H1 (cell line): ENCODE results near the gene TBRG4. TPM values are rescaled to one million over a fixed set of nuclear protein-coding genes. Genes with fewer than 3 reads are reported as not detected.

Experiments used
- CTCF ChIA-PET: fragments of 300-600 bp; sonication (Branson Sonifier 250); formaldehyde crosslinking; loops from one replicate; lab custom pipeline; 2021; ENCODE audit not compliant: partially characterized antibody; lab: Charles Lee
- POLR2A ChIA-PET: fragments of 300-600 bp; sonication (Branson Sonifier 250); formaldehyde crosslinking; loops from one replicate; lab custom pipeline; 2021; ENCODE audit warnings: inconsistent platforms; ENCODE audit not compliant: partially characterized antibody; lab: Charles Lee
- DNase-seq, 2 experiments: peaks; one replicate each; pipeline versions ENCODE4 v3.0.0 to v3.0.0-alpha.2; 2010 to 2022; ENCODE audit warnings: low spot score in 2 of 2, low read depth in 1 of 2, mixed read lengths in 1 of 2
- FAIRE-seq: peaks from 2 replicates; lab custom pipeline; 2011; peaks lifted over from hg19 to GRCh38; lab: Jason Lieb, UNC
- H2AFZ ChIP-seq: 2 replicates; pipeline ENCODE4 v1.8.1; 2012; ENCODE audit warnings: low read length, inconsistent platforms
- H2AK5ac ChIP-seq: 2 replicates; pipeline ENCODE4 v1.6.1; 2013; ENCODE audit warnings: low read depth, low read length
- H2BK120ac ChIP-seq: replicated peaks from 2 replicates; pipeline ENCODE3; 2013; ENCODE audit warnings: low read depth, low read length, inconsistent platforms
- H2BK12ac ChIP-seq: 2 replicates; pipeline ENCODE4 v1.6.1; 2013; ENCODE audit warnings: low read depth, low read length
- H2BK15ac ChIP-seq: 2 replicates; pipeline ENCODE4 v1.6.1; 2013; ENCODE audit warnings: low read length
- H2BK20ac ChIP-seq: 2 replicates; pipeline ENCODE4 v1.6.1; 2013; ENCODE audit warnings: low read length
- H2BK5ac ChIP-seq: 2 replicates; pipeline ENCODE4 v1.6.1; 2013; ENCODE audit warnings: low read depth, low read length
- H3K14ac ChIP-seq: 2 replicates; pipeline ENCODE4 v1.6.1; 2013; ENCODE audit warnings: inconsistent platforms; ENCODE audit not compliant: insufficient read length
- H3K18ac ChIP-seq: 2 replicates; pipeline ENCODE4 v1.6.1; 2013; ENCODE audit warnings: low read length; ENCODE audit errors: extremely low read depth
- H3K23ac ChIP-seq: 2 replicates; pipeline ENCODE4 v1.6.1; 2013; ENCODE audit warnings: inconsistent platforms; ENCODE audit not compliant: insufficient read length
- H3K23me2 ChIP-seq: 2 replicates; pipeline ENCODE4 v1.6.1; 2013; ENCODE audit warnings: low read depth, low read length
- H3K27ac ChIP-seq: 2 replicates; pipeline ENCODE4 v1.6.1; 2011; ENCODE audit warnings: low read depth, low read length, inconsistent platforms
- H3K27me3 ChIP-seq, 4 experiments: replicated peaks in 1 of 4; 1 replicate in 1 of 4; 2 replicates in 3 of 4; pipeline versions ENCODE4 v1.6.1 to v1.8.1; 2011 to 2013; ENCODE audit warnings: low read length in 3 of 4, mild to moderate bottlenecking in 3 of 4, inconsistent platforms in 2 of 4, mixed read lengths in 2 of 4, moderate library complexity in 1 of 4; ENCODE audit not compliant: control insufficient read depth in 3 of 4, insufficient read depth in 3 of 4; ENCODE audit errors: extremely low read depth in 1 of 4
- H3K36me3 ChIP-seq, 4 experiments: 2 replicates each; pipeline versions ENCODE4 v1.6.1 to v1.8.1; 2011 to 2013; ENCODE audit warnings: mild to moderate bottlenecking in 4 of 4, low read length in 3 of 4, moderate library complexity in 2 of 4, control low read depth in 1 of 4, inconsistent platforms in 1 of 4; ENCODE audit not compliant: insufficient read depth in 4 of 4, control insufficient read depth in 2 of 4
- H3K4ac ChIP-seq: replicated peaks from 2 replicates; pipeline ENCODE3; 2013; ENCODE audit warnings: low read length, low read depth, mixed read lengths, inconsistent platforms; ENCODE audit not compliant: insufficient read length
- H3K4me1 ChIP-seq, 4 experiments: replicated peaks in 1 of 4; 1 replicate in 1 of 4; 2 replicates in 3 of 4; pipeline versions ENCODE4 v1.6.1 to v1.8.1; 2011 to 2013; ENCODE audit warnings: low read length in 3 of 4, inconsistent platforms in 2 of 4, mixed read lengths in 1 of 4; ENCODE audit not compliant: insufficient read depth in 4 of 4, control insufficient read depth in 3 of 4
- H3K4me2 ChIP-seq, 2 experiments: 2 replicates each; pipeline versions ENCODE4 v1.6.1 to v1.8.1; 2011 to 2013; ENCODE audit warnings: low read depth in 2 of 2, low read length in 2 of 2, control low read depth in 1 of 2, inconsistent platforms in 1 of 2, mild to moderate bottlenecking in 1 of 2; ENCODE audit not compliant: insufficient read depth in 1 of 2
- H3K4me3 ChIP-seq, 4 experiments: fragments of 200-600, 300-600 bp in 1 of 4; sonication (generic), shearing (Covaris generic), sonication (Bioruptor Twin) in 1 of 4; 2 replicates each; pipeline versions ENCODE4 v1.5.1 to v1.8.1; 2011 to 2016; ENCODE audit warnings: low read length in 4 of 4, low read depth in 3 of 4, control low read depth in 2 of 4, inconsistent platforms in 2 of 4, mild to moderate bottlenecking in 2 of 4, mixed read lengths in 1 of 4, moderate library complexity in 1 of 4; ENCODE audit not compliant: insufficient read depth in 2 of 4; ENCODE audit errors: extremely low read depth in 1 of 4
- H3K56ac ChIP-seq: replicated peaks from 2 replicates; pipeline ENCODE3; 2013; ENCODE audit warnings: low read depth, mild to moderate bottlenecking, mixed read lengths, low read length, inconsistent platforms; ENCODE audit not compliant: insufficient read length
- H3K79me1 ChIP-seq: 2 replicates; pipeline ENCODE4 v1.6.1; 2013; ENCODE audit warnings: low read depth, low read length, control low read depth
- H3K79me2 ChIP-seq, 2 experiments: 2 replicates each; pipeline versions ENCODE4 v1.6.1 to v1.8.1; 2012 to 2013; ENCODE audit warnings: low read length in 2 of 2, mild to moderate bottlenecking in 2 of 2, inconsistent platforms in 1 of 2; ENCODE audit not compliant: insufficient read depth in 2 of 2, control insufficient read depth in 1 of 2
- H3K9ac ChIP-seq, 4 experiments: replicated peaks in 1 of 4; 1 replicate in 1 of 4; 2 replicates in 3 of 4; pipeline versions ENCODE4 v1.6.1 to v1.8.1; 2011 to 2013; ENCODE audit warnings: low read depth in 3 of 4, low read length in 3 of 4, control low read depth in 2 of 4, mild to moderate bottlenecking in 2 of 4, moderate library complexity in 2 of 4, inconsistent platforms in 1 of 4; ENCODE audit errors: extremely low read depth in 1 of 4
- H3K9me3 ChIP-seq, 2 experiments: 2 replicates each; pipeline versions ENCODE4 v1.6.1 to v1.8.1; 2012 to 2013; ENCODE audit warnings: mild to moderate bottlenecking in 2 of 2, moderate library complexity in 2 of 2, control low read depth in 1 of 2, inconsistent platforms in 1 of 2, low read depth in 1 of 2, low read length in 1 of 2, mixed read lengths in 1 of 2; ENCODE audit not compliant: insufficient read depth in 2 of 2
- H4K20me1 ChIP-seq, 2 experiments: replicated peaks in 1 of 2; 2 replicates each; pipeline versions ENCODE3 to v1.8.1; 2011 to 2013; ENCODE audit warnings: inconsistent platforms in 2 of 2, low read length in 2 of 2, mild to moderate bottlenecking in 1 of 2; ENCODE audit not compliant: insufficient read depth in 2 of 2, control insufficient read depth in 1 of 2
- H4K5ac ChIP-seq: 2 replicates; pipeline ENCODE4 v1.6.1; 2013; ENCODE audit warnings: low read length, low read depth, mixed read lengths, inconsistent platforms; ENCODE audit not compliant: insufficient read length
- H4K8ac ChIP-seq: 2 replicates; pipeline ENCODE4 v1.8.0; 2013; ENCODE audit warnings: mild to moderate bottlenecking, moderate library complexity, low read length, inconsistent platforms; ENCODE audit not compliant: insufficient read depth; ENCODE audit errors: extremely low read depth
- H4K91ac ChIP-seq: replicated peaks from 2 replicates; pipeline ENCODE3; 2013; ENCODE audit warnings: low read length, mixed read lengths, inconsistent platforms; ENCODE audit not compliant: insufficient read length
- ASH2L ChIP-seq: fragments of 200-600, 300-600 bp; sonication (generic); IDR thresholded peaks from one replicate; pipeline ENCODE4 v1.7.1; 2017; ENCODE audit warnings: low read length
- E2F6 ChIP-seq: IDR thresholded peaks from 2 replicates; pipeline ENCODE4 v1.6.1; 2012; ENCODE audit warnings: inconsistent platforms
- WGBS, 2 experiments: shearing (Covaris generic) in 1 of 2; methylation state at CpG; one replicate each; pipeline versions ENCODE4 v1.1.6 to v1.1.7; 2013 to 2015; ENCODE audit warnings: low lambda C conversion rate in 2 of 2, mixed read lengths in 2 of 2, inconsistent platforms in 1 of 2, low coverage in 1 of 2, missing lambda C conversion rate in 1 of 2; ENCODE audit not compliant: insufficient replicate concordance in 2 of 2, insufficient coverage in 1 of 2, insufficient read length in 1 of 2; ENCODE audit errors: extremely low coverage in 1 of 2, missing lambda C conversion rate in 1 of 2; 5-methylcytosine and 5-hydroxymethylcytosine counted together
- polyA plus RNA-seq, 7 experiments: library from polyadenylated mRNA; depleted of rRNA in 3 of 7; stranded (reverse) in 5 of 7; unstranded in 2 of 7; fragments of >200 nt in 5 of 7; fragments of 200-250 nt in 2 of 7; gene quantifications; 1 replicate in 5 of 7; 2 replicates in 1 of 7; 4 replicates in 1 of 7; pipeline versions ENCODE4 v1.2.1 to v1.2.3, GENCODE V29; 2011 to 2013; ENCODE audit warnings: missing spikeins in 2 of 7, mixed read lengths in 2 of 7
- total RNA-seq: library from RNA; stranded (reverse); fragmentation: NEBNext Ultra II Directional; extraction: Animal tissue kit (Norgen Biotek cat#: 25700); gene quantifications from 2 replicates; pipeline ENCODE4 v1.2.1, GENCODE V29; 2021

The TBRG4 gene
- total and polyA plus RNA-seq, 2 of the 8 experiments (the other 6 are each of a cell fraction or from before 2014, with no cell fraction given) = 110 to 137 TPM

GRCh38 chr7:45123913-45124710 is 12.6 kb upstream of the TBRG4 start:
- Histone ChIP-seq H3K14ac (no peak overlapping the region), H3K23ac (no peak overlapping the region), H2BK5ac (peak overlapping the region; percentile 32; the same call in 1 of the 2 replicates), H3K9me3 (no peaks in the 10 kb centered on the region), H4K20me1 (no peaks in the 10 kb centered on the region), H4K91ac (peak overlapping the region; percentile 87), H3K79me1 (no peaks in the 10 kb centered on the region), H3K23me2 (no peaks in the 10 kb centered on the region), H3K56ac (no peak overlapping the region), H3K36me3 (no peaks in the 10 kb centered on the region), H2BK120ac (no peak overlapping the region), H3K4me1 (peaks cover 0 to 13% (median 10%) of the 10 kb centered on the region in 4 experiments; a peak in 6 of 7 replicates), H3K27me3 (no peaks in the 10 kb centered on the region), H3K4ac (peak overlapping the region; percentile 65), H3K27ac (no peak overlapping the region), H3K4me3 (no peak overlapping the region), H4K5ac (peak overlapping the region; percentile 21), H4K8ac (peak overlapping the region; percentile 57; the same call in 1 of the 2 replicates), H2BK15ac (peak overlapping the region; percentile 92; the same call in 1 of the 2 replicates), H2AFZ (0 out of 2 replicates have a peak overlapping the region, but pooled peaks have one; percentile 12), H3K79me2 (no peaks in the 10 kb centered on the region), H2BK12ac (peak overlapping the region; percentile 50; the same call in 1 of the 2 replicates), H3K9ac (no peak overlapping the region; a peak in 1 of 7 replicates), H2AK5ac (no peak overlapping the region), H3K4me2 (peak overlapping the region; percentile 9 to 26; a peak in 2 of 4 replicates), H2BK20ac (peak overlapping the region; percentile 61; the same call in 1 of the 2 replicates), H3K18ac (peak overlapping the region; percentile 78)
- TF ChIP-seq E2F6 (no peak), ASH2L (peak; percentile 32)
- CTCF ChIA-PET = interaction anchor here (0.6 to 5.5 kb wide), 8 partner anchors 9 to 1044 kb away, joined by 3 to 39 read pairs (median 4); no protein-coding TSS in a partner anchor
- 68% methylated on average over 8 of the region's 12 CpGs; no CpG with 5 or more reads in 1 of the 2 experiments for WGBS, 2 experiments
- POLR2A ChIA-PET = interaction anchor here (1.8 to 6.5 kb wide), 3 partner anchors 10 to 138 kb away, joined by 4 to 43 read pairs (median 6); partner anchors contain the start of gene TBRG4
- DNase-seq = peak in 1 of 2 experiments; percentile 56
- no peak for FAIRE-seq
